Common myeloid progenitor, CD34-positive (primary cell): ENCODE data around the gene NUDT2.

Experiments
- CTCF ChIA-PET: fragments of 350-600 bp; sonication (Branson Sonifier 250); formaldehyde crosslinking; loops from one replicate; lab custom pipeline; 2021; ENCODE audit warnings: antibody characterized with exemption; lab: Charles Lee
- POLR2A ChIA-PET: fragments of 350-600 bp; sonication (Branson Sonifier 250); formaldehyde crosslinking; loops from one replicate; lab custom pipeline; 2021; ENCODE audit warnings: antibody characterized with exemption; lab: Charles Lee
- DNase-seq, 3 donors: peaks; one replicate each; pipeline versions ENCODE4 v3.0.0 to v3.0.0-alpha.2; 2013
- H3K27ac ChIP-seq, 2 experiments: 1 replicate in 1 of 2; 2 replicates in 1 of 2; pipeline ENCODE4 v1.7.0; 2013; ENCODE audit warnings: inconsistent platforms in 2 of 2, low read length in 2 of 2, mild to moderate bottlenecking in 2 of 2, low read depth in 1 of 2, moderate library complexity in 1 of 2; ENCODE audit not compliant: severe bottlenecking in 2 of 2, insufficient read depth in 1 of 2, poor library complexity in 1 of 2
- H3K27me3 ChIP-seq, 5 experiments: replicated peaks in 2 of 5; 1 replicate in 3 of 5; 2 replicates in 2 of 5; pipeline versions ENCODE4 v1.6.1 to v1.7.0; 2013; ENCODE audit warnings: low read length in 4 of 5, mild to moderate bottlenecking in 2 of 5, moderate library complexity in 2 of 5, inconsistent platforms in 1 of 5; ENCODE audit not compliant: insufficient read depth in 5 of 5, control insufficient read depth in 4 of 5
- H3K36me3 ChIP-seq, 4 experiments: 1 replicate in 2 of 4; 2 replicates in 2 of 4; pipeline versions ENCODE4 v1.6.1 to v1.7.0; 2013; ENCODE audit warnings: low read length in 3 of 4, control low read depth in 1 of 4, mild to moderate bottlenecking in 1 of 4; ENCODE audit not compliant: control insufficient read depth in 4 of 4, insufficient read depth in 4 of 4
- H3K4me1 ChIP-seq, 4 experiments: 1 replicate in 3 of 4; 2 replicates in 1 of 4; pipeline versions ENCODE4 v1.6.1 to v1.7.1; 2013; ENCODE audit warnings: low read length in 3 of 4, mild to moderate bottlenecking in 3 of 4, control low read depth in 1 of 4, inconsistent platforms in 1 of 4, moderate library complexity in 1 of 4; ENCODE audit not compliant: control insufficient read depth in 4 of 4, insufficient read depth in 4 of 4; ENCODE audit errors: control extremely low read depth in 1 of 4
- H3K4me3 ChIP-seq, 7 experiments: 1 replicate in 4 of 7; 2 replicates in 3 of 7; pipeline versions ENCODE4 v1.5.1 to v1.7.0; 2013; ENCODE audit warnings: mild to moderate bottlenecking in 7 of 7, low read length in 6 of 7, moderate library complexity in 6 of 7, inconsistent platforms in 2 of 7, low read depth in 2 of 7, control low read depth in 1 of 7; ENCODE audit not compliant: insufficient read depth in 4 of 7, control insufficient read depth in 1 of 7; ENCODE audit errors: extremely low read depth in 1 of 7
- H3K9me3 ChIP-seq, 5 experiments: 1 replicate in 4 of 5; 2 replicates in 1 of 5; pipeline versions ENCODE4 v1.6.1 to v1.7.1; 2013; ENCODE audit warnings: low read length in 4 of 5, mild to moderate bottlenecking in 2 of 5, inconsistent platforms in 1 of 5, low read depth in 1 of 5, moderate library complexity in 1 of 5; ENCODE audit not compliant: control insufficient read depth in 4 of 5, insufficient read depth in 2 of 5; ENCODE audit errors: control extremely low read depth in 1 of 5
- WGBS: methylation state at CpG from one replicate; pipeline ENCODE4 v1.1.5; 2013; ENCODE audit not compliant: insufficient coverage; 5-methylcytosine and 5-hydroxymethylcytosine counted together

NUDT2 gene

DNA sequence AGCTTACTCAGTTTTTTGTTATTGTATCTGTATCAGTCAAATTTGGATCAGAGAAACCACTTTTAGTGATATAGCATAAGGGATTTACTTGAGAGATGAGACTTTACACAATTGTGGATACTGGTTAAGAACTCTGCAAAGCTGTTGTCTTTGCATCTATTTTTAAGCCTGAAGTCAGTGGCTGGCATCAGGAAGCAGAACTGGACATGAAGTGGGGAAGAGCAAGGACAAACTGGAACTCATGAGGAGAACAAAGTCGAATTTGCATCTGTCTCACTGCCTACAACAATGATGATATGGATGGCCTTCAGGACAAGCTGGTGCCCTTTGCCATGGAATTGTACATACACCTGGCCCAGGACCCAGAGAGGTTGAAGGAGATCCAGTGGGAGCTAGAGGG lies 63.1 kb downstream of the NUDT2 start:
- peaks cover 0 to 2% (median 0%) of the 10 kb centered on the region in 5 experiments for H3K27me3 ChIP-seq
- CTCF ChIA-PET, result interaction anchor here (1.0 to 3.6 kb wide), 3 partner anchors 11 to 217 kb away, joined by 3 to 12 read pairs (median 9); no protein-coding TSS in a partner anchor
- DNase-seq, result no peak
- WGBS, result 100% methylated on average over 1 of the region's 1 CpG
- H3K36me3 ChIP-seq, result no peaks in the 10 kb centered on the region
- H3K4me1 ChIP-seq, result peaks cover 0 to 5% (median 2%) of the 10 kb centered on the region in 4 experiments
- no peaks in the 10 kb centered on the region for H3K9me3 ChIP-seq
- H3K27ac ChIP-seq, result no peak overlapping the region
- no peak overlapping the region for H3K4me3 ChIP-seq
- POLR2A ChIA-PET, result no interaction called here
